GM19397 (cell line): ENCODE data around the gene NOS1AP.
"Not testable (repeated sequence)": the region's sequence is repeated elsewhere in the genome, so short reads cannot be mapped to it uniquely, and the experiment has no call there.

Experiments
- ATAC-seq: cut with Tn5 transposase; IDR thresholded peaks from one replicate; pipeline ENCODE4 v1.9.1; 2021; ENCODE audit warnings: mild to moderate bottlenecking, moderate library complexity; ENCODE audit not compliant: unreplicated experiment

NOS1AP gene

DNA sequence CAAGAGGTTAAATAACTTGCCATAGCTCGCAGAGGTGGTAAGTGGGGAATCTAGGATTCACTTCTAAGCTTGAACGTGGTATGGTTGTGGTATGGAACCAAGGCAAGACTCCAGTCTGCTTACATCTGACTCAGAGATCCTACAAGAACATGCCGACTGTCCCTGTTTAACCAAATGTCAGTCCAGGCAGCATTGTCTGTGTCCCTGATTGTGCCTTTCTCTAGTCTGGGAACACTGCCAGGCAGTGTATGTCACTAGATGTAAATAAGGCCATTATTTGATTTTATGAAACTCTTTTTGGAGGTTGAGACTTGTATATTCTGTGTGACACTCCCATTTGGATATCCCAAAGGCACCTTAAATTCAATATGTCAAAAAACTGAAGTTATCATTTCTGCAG lies 96.0 kb downstream of the NOS1AP start:
- no peak for ATAC-seq

DNA sequence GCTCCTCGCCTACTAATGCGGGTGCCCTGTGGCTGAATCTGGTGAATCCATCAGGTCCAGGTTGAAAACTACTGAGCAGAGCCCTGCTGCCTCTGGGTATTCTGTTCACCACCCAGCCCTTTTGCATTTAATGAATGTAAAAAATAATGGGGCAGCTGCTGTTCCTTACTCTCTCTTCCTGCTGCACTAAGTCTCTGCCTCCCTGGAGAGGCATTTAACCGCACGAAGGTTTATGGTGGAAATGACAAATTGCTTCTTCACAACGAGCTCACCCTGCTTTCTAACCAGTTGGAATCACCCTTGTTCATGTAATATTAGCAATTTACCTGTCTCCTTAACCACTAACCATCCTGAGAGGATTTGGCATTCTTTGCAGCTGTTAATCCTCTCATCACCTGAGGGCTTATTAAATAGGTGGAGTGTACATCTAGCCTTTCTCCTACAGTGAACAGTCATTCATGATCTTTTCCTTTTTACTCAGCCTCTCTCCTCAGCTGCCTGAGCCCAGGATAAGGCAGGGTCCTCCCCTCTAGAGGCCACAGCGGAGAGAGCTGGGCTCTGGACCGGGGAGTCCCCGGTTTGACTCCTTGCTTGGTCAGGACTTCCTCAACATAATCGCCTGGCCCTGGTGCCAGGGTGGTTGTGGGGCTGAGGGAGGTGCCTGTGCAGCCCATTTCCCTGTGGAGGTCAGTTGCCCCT lies 97.6 kb downstream of the NOS1AP start:
- no peak for ATAC-seq

DNA sequence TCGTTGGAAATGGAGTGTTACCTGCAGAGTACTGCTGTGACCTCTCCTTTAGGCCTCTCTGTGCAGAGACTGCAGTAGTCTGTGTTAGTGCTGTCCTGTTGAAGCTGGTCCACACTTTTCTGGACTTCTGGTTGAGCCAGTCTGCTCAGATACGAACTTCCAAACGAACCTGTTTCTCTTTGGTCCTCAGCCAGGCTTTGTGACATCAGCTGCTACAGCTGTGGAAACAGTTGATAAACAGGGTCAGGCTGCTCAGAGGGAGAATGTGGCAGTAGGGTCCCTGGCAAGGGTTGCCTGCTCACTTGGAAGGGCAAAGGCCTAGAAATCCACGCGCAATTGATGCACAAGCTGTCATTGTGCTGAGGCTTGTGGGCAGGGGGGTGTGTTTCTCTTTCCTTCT lies 98.8 kb downstream of the NOS1AP start:
- no peak for ATAC-seq

DNA sequence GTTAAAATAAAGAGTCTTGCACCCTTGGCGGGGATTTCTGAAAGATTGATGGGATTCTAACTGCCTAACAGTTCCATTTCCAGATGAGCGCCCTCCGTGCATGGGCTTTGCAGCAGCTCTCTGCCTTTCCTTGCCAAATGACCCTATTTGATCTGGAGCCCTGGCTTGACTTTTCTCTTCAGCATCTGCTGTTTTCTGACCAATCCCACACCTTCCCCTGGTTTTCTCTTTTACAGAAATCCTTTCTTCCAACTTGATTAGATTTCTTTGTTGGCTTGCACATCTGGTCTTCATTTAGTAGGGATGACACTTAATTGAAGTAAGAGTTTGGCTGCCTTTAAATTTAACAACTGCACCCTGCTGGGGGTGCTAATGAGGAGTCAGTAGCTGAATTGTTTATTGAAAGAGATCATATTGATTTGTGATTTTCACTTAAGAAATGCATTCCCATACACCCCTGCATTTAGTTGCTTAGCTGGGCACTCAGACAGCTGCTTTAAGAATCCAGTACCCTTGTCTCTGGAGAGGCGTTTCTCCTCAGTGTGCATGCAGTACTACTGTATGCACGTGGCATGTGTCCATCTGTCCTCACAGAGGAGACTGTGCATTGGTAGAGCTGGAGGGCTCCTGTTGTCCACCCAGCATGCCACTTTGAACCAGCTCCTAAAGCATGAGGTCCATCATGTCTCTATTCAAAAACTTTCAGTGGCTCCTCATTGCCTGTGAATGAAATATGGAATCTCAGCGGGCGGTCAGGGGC lies 99.7 kb downstream of the NOS1AP start:
- ATAC-seq = no peak

DNA sequence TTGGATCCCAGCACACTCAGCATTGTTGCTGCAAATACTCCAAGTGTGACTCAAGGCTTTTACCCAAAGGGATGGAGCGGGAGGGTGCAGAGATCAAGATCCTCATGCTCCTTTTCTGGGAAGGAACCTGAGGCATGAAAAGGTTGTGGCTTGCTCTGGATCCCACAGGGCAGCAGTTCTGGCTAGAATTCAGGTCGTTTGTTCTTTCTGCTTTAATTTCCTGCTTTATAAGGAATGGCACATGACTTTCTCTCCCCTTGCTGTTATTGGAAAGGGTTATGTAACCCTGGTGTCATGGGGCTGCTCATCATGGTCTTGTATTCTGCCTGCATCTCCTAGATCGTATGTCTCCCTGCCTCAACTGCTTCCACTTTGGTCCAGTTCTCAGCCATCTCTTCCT lies 101.6 kb downstream of the NOS1AP start:
- ATAC-seq = no peak

- ATAC-seq = no peak
Observed at GRCh38 chr1:162172311-162173102, 103.0 kb downstream of the NOS1AP start.

- not testable (repeated sequence) for ATAC-seq
Observed at GRCh38 chr1:162173607-162174006, 104.1 kb downstream of the NOS1AP start.

DNA sequence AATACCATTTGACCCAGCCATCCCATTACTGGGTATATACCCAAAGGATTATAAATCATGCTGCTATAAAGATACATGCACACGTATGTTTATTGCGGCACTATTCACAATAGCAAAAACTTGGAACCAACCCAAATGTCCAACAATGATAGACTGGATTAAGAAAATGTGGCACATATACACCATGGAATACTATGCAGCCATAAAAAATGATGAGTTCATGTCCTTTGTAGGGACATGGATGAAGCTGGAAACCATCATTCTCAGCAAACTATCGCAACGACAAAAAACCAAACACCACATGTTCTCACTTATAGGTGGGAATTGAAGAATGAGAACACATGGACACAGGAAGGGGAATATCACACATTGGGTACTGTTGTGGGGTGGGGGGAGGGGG lies 104.5 kb downstream of the NOS1AP start:
- not testable (repeated sequence) for ATAC-seq

GRCh38 chr1:162175379-162176081 lies 106.0 kb downstream of the NOS1AP start:
- no peak for ATAC-seq

- ATAC-seq = no peak
Observed at GRCh38 chr1:162177126-162177525, 107.6 kb downstream of the NOS1AP start.

DNA sequence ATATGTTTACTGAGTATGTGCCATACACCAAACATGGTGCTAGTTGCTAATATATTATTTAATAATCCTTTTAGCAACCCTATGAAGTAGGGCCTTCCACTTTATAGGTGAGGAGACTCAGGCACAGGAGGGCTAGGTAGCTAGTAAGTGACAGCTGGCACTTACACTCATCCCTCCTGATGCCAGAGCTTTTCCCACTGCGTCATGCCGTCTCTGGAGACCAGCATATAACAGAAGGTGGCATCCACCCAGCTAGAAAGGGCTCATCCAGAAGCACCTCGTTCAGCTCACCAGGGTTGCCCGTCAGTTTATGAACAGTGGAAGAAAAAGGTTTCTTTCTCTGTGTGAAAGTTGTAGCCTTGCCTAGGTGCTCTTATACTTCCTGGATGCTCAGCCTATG lies 108.9 kb downstream of the NOS1AP start:
- no peak for ATAC-seq

DNA sequence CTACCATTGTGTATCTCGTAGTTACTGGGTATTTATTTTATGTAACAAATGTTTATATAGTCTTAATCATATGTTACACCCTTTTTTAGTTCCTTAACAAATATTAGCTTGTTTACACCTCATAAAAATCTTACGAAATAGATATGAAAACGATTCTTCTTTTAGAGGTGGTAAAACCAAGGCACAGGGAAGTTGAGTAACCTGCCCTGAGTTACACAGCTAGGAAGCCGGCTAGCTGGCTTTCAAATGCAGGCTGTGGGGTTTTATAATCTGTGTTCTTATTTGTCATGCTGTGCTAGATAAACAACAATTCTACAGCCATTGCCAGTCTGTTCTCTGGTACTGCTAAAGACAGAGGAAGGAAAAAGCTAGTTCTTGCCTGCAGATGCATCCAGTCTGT lies 109.6 kb downstream of the NOS1AP start:
- no peak for ATAC-seq

DNA sequence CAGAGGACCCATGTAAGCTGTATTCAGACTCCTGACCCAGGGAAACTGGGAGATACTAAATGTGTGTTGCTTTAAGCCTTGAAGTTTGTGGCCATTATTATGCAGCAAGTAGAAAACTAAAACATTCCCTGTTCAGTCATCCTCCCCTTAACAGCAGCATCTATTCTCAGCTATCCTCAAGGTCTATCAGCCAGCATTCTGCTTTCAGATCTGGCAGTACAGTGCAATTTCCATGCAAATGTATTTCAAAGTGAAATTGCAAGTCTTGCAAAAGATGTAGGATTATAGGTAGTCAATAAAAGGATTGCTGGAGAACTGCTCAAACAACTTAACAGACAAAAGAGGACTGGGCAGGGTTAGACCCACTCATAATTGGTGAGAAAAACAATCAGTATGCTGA lies 111.3 kb downstream of the NOS1AP start:
- ATAC-seq = no peak

GRCh38 chr1:162182090-162182489 lies 112.6 kb downstream of the NOS1AP start:
- no peak for ATAC-seq

- ATAC-seq = no peak
Observed at GRCh38 chr1:162185314-162186025, 116.0 kb downstream of the NOS1AP start.

DNA sequence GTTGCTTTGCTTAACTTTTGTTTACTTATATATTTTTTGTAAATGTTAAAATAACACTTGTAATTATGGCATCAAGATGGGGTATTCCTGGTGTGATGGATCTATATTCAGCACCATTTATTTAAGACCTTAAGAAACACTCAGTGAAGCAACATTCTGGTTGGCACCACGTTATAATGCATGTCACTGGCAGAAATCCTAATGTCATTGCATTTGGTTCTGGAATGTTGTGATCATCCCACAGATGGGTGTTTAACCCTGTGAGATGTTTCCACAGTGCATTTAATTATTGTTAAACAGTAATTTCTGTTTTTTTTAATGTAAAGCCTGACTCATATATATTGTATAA lies 116.5 kb downstream of the NOS1AP start:
- no peak for ATAC-seq

DNA sequence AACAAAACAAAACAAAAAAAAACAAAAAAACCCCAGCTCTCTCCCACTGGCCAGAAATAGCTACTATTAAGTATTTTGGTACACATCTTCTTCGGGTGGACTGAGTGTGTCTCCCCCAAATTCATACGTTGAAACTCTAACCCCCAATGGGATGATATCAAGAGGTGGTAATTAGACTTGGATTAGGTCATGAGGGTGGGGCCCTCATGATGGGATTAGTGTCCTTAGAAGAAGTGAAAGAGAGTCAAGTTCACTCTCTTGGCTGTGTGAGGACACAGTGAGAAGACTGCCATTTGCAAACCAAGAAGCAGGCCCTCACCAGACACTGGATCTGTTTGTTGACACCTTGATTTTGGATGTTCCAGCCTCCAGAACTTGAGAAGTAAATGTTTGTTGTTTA lies 116.9 kb downstream of the NOS1AP start:
- ATAC-seq = no peak

DNA sequence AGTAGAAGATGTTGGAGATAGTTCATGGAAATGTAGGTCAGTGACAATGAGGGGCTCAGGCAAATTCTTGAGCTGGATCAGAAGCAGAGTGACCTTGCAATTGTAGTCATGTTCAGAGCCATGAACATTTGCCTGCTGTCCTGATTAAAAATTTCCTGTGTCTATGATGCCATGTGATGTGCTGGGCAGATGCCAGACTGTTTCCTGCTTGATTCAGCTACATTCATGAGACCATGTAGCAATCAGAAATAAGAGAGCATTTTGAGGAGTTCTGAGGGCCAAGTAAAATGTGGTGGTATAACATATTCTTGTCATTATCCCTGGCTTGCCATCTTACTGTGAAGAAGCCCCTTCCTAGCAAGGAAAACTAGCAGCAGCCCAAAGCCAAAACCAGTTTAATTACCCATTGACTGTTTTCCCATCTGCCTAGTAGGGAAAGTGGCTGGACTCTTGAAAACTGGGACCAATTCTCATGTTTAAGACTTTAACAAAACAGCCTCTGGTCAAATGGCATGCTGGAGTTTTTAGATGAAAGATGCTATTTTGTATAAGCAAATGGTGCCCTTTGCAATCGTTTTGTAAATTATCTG lies 118.3 kb downstream of the NOS1AP start:
- ATAC-seq = no peak

DNA sequence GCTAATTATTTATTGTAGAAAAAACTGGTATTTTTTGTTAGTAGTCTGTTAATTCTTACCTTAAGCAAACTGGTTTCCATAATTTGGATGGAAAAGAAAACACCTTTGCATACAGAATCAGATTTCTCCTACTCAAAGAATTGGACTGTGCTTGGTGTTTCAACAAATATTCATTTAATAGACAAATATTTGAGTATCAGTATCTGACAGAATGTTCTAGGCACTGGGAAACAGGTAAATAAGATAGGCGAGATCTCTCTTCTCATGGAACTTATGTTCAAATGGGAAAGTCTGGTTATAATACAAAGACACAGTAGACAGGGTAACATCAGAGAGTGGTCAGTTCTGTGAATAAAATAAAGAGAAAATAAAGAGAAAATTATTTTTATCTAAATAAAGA lies 119.9 kb downstream of the NOS1AP start:
- ATAC-seq = no peak
